IMR-90 (cell line): ENCODE data around the gene CEP135. TPM values are rescaled to one million over a fixed set of nuclear protein-coding genes. Genes with fewer than 3 reads are reported as not detected.

Source experiments
- ATAC-seq: fragments of 200-7000 bp; cut with Tn5 transposase; 2 replicates; pipeline ENCODE4 v1.9.1; 2020; ENCODE audit warnings: low read depth, mild to moderate bottlenecking, moderate library complexity
- BruUV-seq: library from RNA; stranded (reverse); fragments of 400-500 nt; replicated peaks from 2 replicates; lab custom pipeline; 2021; lab: Mats Ljungman, UMichigan
- CTCF ChIA-PET: fragments of 300-600 bp; formaldehyde crosslinking; extraction: SDS; loops from one replicate; lab custom pipeline; 2021; ENCODE audit warnings: antibody characterized with exemption; lab: Yijun Ruan, JAX
- POLR2A ChIA-PET: fragments of 300-600 bp; sonication (Branson Sonifier 250); formaldehyde crosslinking; loops from one replicate; lab custom pipeline; 2022; ENCODE audit warnings: antibody characterized with exemption; ENCODE audit not compliant: unreplicated experiment; lab: Charles Lee
- DNase-seq: peaks from one replicate; pipeline ENCODE4 v3.0.0; 2013
- H2AFZ ChIP-seq: replicated peaks from 2 replicates; pipeline ENCODE3; 2013; ENCODE audit warnings: low read length, mild to moderate bottlenecking; ENCODE audit not compliant: poor library complexity
- H2AK5ac ChIP-seq: 2 replicates; pipeline ENCODE4 v1.6.1; 2013; ENCODE audit warnings: low read depth, low read length, inconsistent platforms
- H2AK9ac ChIP-seq: replicated peaks from 2 replicates; pipeline ENCODE3; 2013; ENCODE audit warnings: mild to moderate bottlenecking, low read depth, low read length, moderate library complexity; ENCODE audit not compliant: poor library complexity
- H2BK120ac ChIP-seq: 2 replicates; pipeline ENCODE4 v1.6.1; 2013; ENCODE audit warnings: low read depth, low read length, inconsistent platforms
- H2BK15ac ChIP-seq: 3 replicates; pipeline ENCODE4 v1.6.1; 2013; ENCODE audit warnings: low read depth, low read length, inconsistent platforms
- H2BK20ac ChIP-seq: 2 replicates; pipeline ENCODE4 v1.6.1; 2013; ENCODE audit warnings: low read depth, mild to moderate bottlenecking, inconsistent platforms, low read length, moderate library complexity
- H2BK5ac ChIP-seq: 2 replicates; pipeline ENCODE4 v1.6.1; 2013; ENCODE audit warnings: mild to moderate bottlenecking, low read depth, low read length, inconsistent platforms; ENCODE audit not compliant: poor library complexity, severe bottlenecking
- H3K14ac ChIP-seq: replicated peaks from 2 replicates; pipeline ENCODE4 v1.6.1; 2013; ENCODE audit warnings: low read depth, low read length, inconsistent platforms
- H3K18ac ChIP-seq: 2 replicates; pipeline ENCODE4 v1.6.1; 2013; ENCODE audit warnings: low read depth, low read length, control low read depth
- H3K23ac ChIP-seq: 2 replicates; pipeline ENCODE4 v1.6.1; 2013; ENCODE audit warnings: low read depth, low read length, inconsistent platforms
- H3K27ac ChIP-seq: 2 replicates; pipeline ENCODE4 v1.5.1; 2013; ENCODE audit warnings: mild to moderate bottlenecking, control low read depth, low read length; ENCODE audit not compliant: insufficient read depth
- H3K27me3 ChIP-seq: 2 replicates; pipeline ENCODE4 v1.6.1; 2013; ENCODE audit warnings: low read length; ENCODE audit not compliant: control insufficient read depth, insufficient read depth
- H3K36me3 ChIP-seq: 2 replicates; pipeline ENCODE4 v1.6.1; 2013; ENCODE audit warnings: low read length, mixed read lengths; ENCODE audit not compliant: control insufficient read depth, insufficient read depth
- H3K4ac ChIP-seq: 2 replicates; pipeline ENCODE4 v1.6.1; 2013; ENCODE audit warnings: low read depth, low read length, inconsistent platforms
- H3K4me1 ChIP-seq: 2 replicates; pipeline ENCODE4 v1.6.1; 2013; ENCODE audit warnings: low read length, mixed read lengths; ENCODE audit not compliant: control insufficient read depth, insufficient read depth
- H3K4me2 ChIP-seq: 2 replicates; pipeline ENCODE4 v1.6.1; 2013; ENCODE audit warnings: low read depth, mild to moderate bottlenecking, control low read depth, low read length, moderate library complexity
- H3K4me3 ChIP-seq: 2 replicates; pipeline ENCODE4 v1.5.1; 2013; ENCODE audit warnings: low read depth, mild to moderate bottlenecking, control low read depth, low read length, moderate library complexity; ENCODE audit not compliant: insufficient read depth
- H3K56ac ChIP-seq: 2 replicates; pipeline ENCODE4 v1.6.1; 2013; ENCODE audit warnings: low read length, inconsistent platforms; ENCODE audit not compliant: insufficient read depth; ENCODE audit errors: extremely low read depth
- H3K79me1 ChIP-seq, 2 experiments: 2 replicates each; pipeline ENCODE4 v1.6.1; 2013; ENCODE audit warnings: low read length in 2 of 2, inconsistent platforms in 1 of 2, low read depth in 1 of 2
- H3K9ac ChIP-seq: 2 replicates; pipeline ENCODE4 v1.6.1; 2013; ENCODE audit warnings: low read depth, low read length, control low read depth
- H3K9me1 ChIP-seq: 2 replicates; pipeline ENCODE4 v1.6.1; 2013; ENCODE audit warnings: low read length, inconsistent platforms; ENCODE audit not compliant: insufficient read depth
- H3K9me3 ChIP-seq: 2 replicates; pipeline ENCODE4 v1.6.1; 2013; ENCODE audit warnings: low read length; ENCODE audit not compliant: control insufficient read depth, insufficient read depth
- H4K20me1 ChIP-seq: 2 replicates; pipeline ENCODE4 v1.6.1; 2013; ENCODE audit warnings: low read length, inconsistent platforms; ENCODE audit not compliant: insufficient read depth
- H4K5ac ChIP-seq: 2 replicates; pipeline ENCODE4 v1.6.1; 2013; ENCODE audit warnings: mild to moderate bottlenecking, low read depth, low read length, control low read depth
- H4K8ac ChIP-seq, 2 experiments: 2 replicates each; pipeline ENCODE4 v1.6.1; 2013; ENCODE audit warnings: low read depth in 2 of 2, low read length in 2 of 2, control low read depth in 1 of 2, inconsistent platforms in 1 of 2
- H4K91ac ChIP-seq: 2 replicates; pipeline ENCODE4 v1.6.1; 2013; ENCODE audit warnings: low read depth, low read length, inconsistent platforms; ENCODE audit not compliant: insufficient read depth
- BHLHE40 ChIP-seq: fragments of 150-350 bp; IDR thresholded peaks from 2 replicates; pipeline ENCODE4 v1.6.1; 2016; ENCODE audit warnings: mild to moderate bottlenecking, low read depth, low read length
- CHD1 ChIP-seq: IDR thresholded peaks from 2 replicates; pipeline ENCODE4 v1.6.1; 2012; ENCODE audit warnings: low read depth, low read length, improper control_type of control experiment
- CTCF ChIP-seq: conservative IDR thresholded peaks from 2 replicates; pipeline ENCODE4 v1.5.1; 2012; ENCODE audit warnings: mild to moderate bottlenecking, low read depth, low read length, improper control_type of control experiment
- ELK1 ChIP-seq: fragments of 150-350 bp; IDR thresholded peaks from 2 replicates; pipeline ENCODE4 v1.6.1; 2016; ENCODE audit warnings: low read depth, mild to moderate bottlenecking, low read length, moderate library complexity, borderline replicate concordance
- MAFK ChIP-seq: IDR thresholded peaks from 2 replicates; pipeline ENCODE4 v1.6.1; 2012; ENCODE audit warnings: low read depth, low read length, improper control_type of control experiment
- MAZ ChIP-seq: IDR thresholded peaks from 2 replicates; pipeline ENCODE4 v1.6.1; 2012; ENCODE audit warnings: low read depth, mild to moderate bottlenecking, low read length, improper control_type of control experiment, moderate library complexity, borderline replicate concordance
- MXI1 ChIP-seq: IDR thresholded peaks from 2 replicates; pipeline ENCODE4 v1.6.1; 2012; ENCODE audit warnings: low read depth, mild to moderate bottlenecking, low read length, moderate library complexity, borderline replicate concordance
- NFE2L2 ChIP-seq: fragments of 150-350 bp; IDR thresholded peaks from 2 replicates; pipeline ENCODE4 v1.6.1; 2016; ENCODE audit warnings: low read depth, mild to moderate bottlenecking, low read length
- POLR2A ChIP-seq: IDR thresholded peaks from 2 replicates; pipeline ENCODE4 v1.6.1; 2012; ENCODE audit warnings: mild to moderate bottlenecking, low read depth, low read length
- RAD21 ChIP-seq: IDR thresholded peaks from 2 replicates; pipeline ENCODE4 v1.6.1; 2012; ENCODE audit warnings: low read length, improper control_type of control experiment
- RCOR1 ChIP-seq: IDR thresholded peaks from 2 replicates; pipeline ENCODE4 v1.6.1; 2012; ENCODE audit warnings: mild to moderate bottlenecking, low read length, improper control_type of control experiment; ENCODE audit not compliant: insufficient replicate concordance
- RFX5 ChIP-seq: IDR thresholded peaks from 2 replicates; pipeline ENCODE4 v1.8.0; 2012; ENCODE audit warnings: low read depth, mild to moderate bottlenecking, low read length, moderate library complexity
- USF2 ChIP-seq: fragments of 150-350 bp; IDR thresholded peaks from 2 replicates; pipeline ENCODE4 v1.6.1; 2017; ENCODE audit warnings: mild to moderate bottlenecking, antibody characterized with exemption, low read length, low read depth
- WGBS, 2 experiments: methylation state at CpG; one replicate each; pipeline versions ENCODE4 v1.1.5 to v1.1.7; 2013; ENCODE audit warnings: missing lambda C conversion rate in 2 of 2; ENCODE audit not compliant: insufficient read length in 1 of 2; ENCODE audit errors: extremely low coverage in 2 of 2; 5-methylcytosine and 5-hydroxymethylcytosine counted together
- dilution Hi-C: fragments of 300-500 bp; cut with HindIII; formaldehyde crosslinking; loops from one replicate; pipeline ENCODE4 v1.14.3; 2018; ENCODE audit warnings: low sequenced_read_pairs; ENCODE audit not compliant: unreplicated experiment
- in situ Hi-C: fragments of 300-500 bp; cut with MboI; formaldehyde crosslinking; loops from 3 replicates; pipeline ENCODE4 v1.14.3; 2019; ENCODE audit warnings: low sequenced_read_pairs, inconsistent platforms, mixed read lengths
- intact Hi-C: fragments of 100-400 bp; cut with micrococcal nuclease; formaldehyde crosslinking; loops from 2 replicates; pipeline ENCODE4 v1.10.0; 2022
- polyA plus RNA-seq, 3 experiments: library from polyadenylated mRNA; depleted of rRNA; stranded (reverse); fragments of >200 nt; gene quantifications; 2 replicates each; pipeline ENCODE4 v1.2.3, GENCODE V29; 2012; ENCODE audit warnings: low replicate concordance in 1 of 3
- total RNA-seq: library from RNA; depleted of rRNA; stranded (reverse); fragments of >200 nt; gene quantifications from 2 replicates; pipeline ENCODE4 v1.2.3, GENCODE V29; 2012

CEP135 gene
- total and polyA plus RNA-seq, 2 of the 4 experiments (the other 2 are of a cell fraction): 2.7 to 3.2 TPM

GRCh38 chr4:56004235-56004634 lies 55.5 kb downstream of the CEP135 start:
- H4K8ac ChIP-seq: no peak overlapping the region
- H3K4me1 ChIP-seq: no peaks in the 10 kb centered on the region; the same call in 1 of the 2 replicates
- H2BK15ac ChIP-seq: no peak overlapping the region
- no peaks in the 10 kb centered on the region for H3K9me3 ChIP-seq
- peaks cover 3% of the 10 kb centered on the region for H3K36me3 ChIP-seq
- TF ChIP-seq RAD21 (no peak), RCOR1 (no peak), MAZ (no peak), RFX5 (no peak), MAFK (no peak), BHLHE40 (no peak), CHD1 (no peak), POLR2A (no peak), ELK1 (no peak), MXI1 (no peak), CTCF (no peak), NFE2L2 (no peak), USF2 (no peak)
- no peak overlapping the region for H2BK20ac ChIP-seq
- no peak overlapping the region for H3K4me2 ChIP-seq
- no peak overlapping the region for H2AK5ac ChIP-seq
- no peak overlapping the region for H2AK9ac ChIP-seq
- H3K27me3 ChIP-seq: no peaks in the 10 kb centered on the region
- H2BK120ac ChIP-seq: no peak overlapping the region
- intact Hi-C loops: no loop called here
- no peak overlapping the region for H3K27ac ChIP-seq
- no peak overlapping the region for H3K56ac ChIP-seq
- no peak overlapping the region for H2AFZ ChIP-seq
- dilution Hi-C loops: no loop called here
- no peak overlapping the region for H3K9ac ChIP-seq
- POLR2A ChIA-PET: no interaction called here
- H2BK5ac ChIP-seq: no peak overlapping the region
- ATAC-seq: no peak
- no TSS peak for BruUV-seq
- CTCF ChIA-PET: no interaction called here
- no peak overlapping the region for H3K4ac ChIP-seq
- no CpG with 5 or more reads among the region's 2 CpGs for WGBS, 2 experiments
- H3K9me1 ChIP-seq: peaks cover 4% of the 10 kb centered on the region; the same call in 1 of the 2 replicates
- in situ Hi-C loops: no loop called here
- no peak overlapping the region for H3K23ac ChIP-seq
- no peaks in the 10 kb centered on the region for H4K20me1 ChIP-seq
- no peak overlapping the region for H3K14ac ChIP-seq
- no peak overlapping the region for H3K4me3 ChIP-seq
- H4K5ac ChIP-seq: no peak overlapping the region
- no peak for DNase-seq
- no peak overlapping the region for H3K18ac ChIP-seq
- peaks cover 0 to 3% of the 10 kb centered on the region in 2 experiments; a peak in 3 of 4 replicates for H3K79me1 ChIP-seq
- H4K91ac ChIP-seq: no peak overlapping the region
